Measurements from ENCODE around the gene OR13C9.

- TF ChIP-seq POLR2A (IDR thresholded peaks at IDR 0.05; ENCODE audit: low read depth, low read length) (no peak), CTCF (IDR thresholded peaks at IDR 0.05; ENCODE audit: extremely low read depth in 1 of 2, insufficient read depth in 1 of 2, low read depth in 1 of 2, low read length in 2 of 2) (no peak), JUN (IDR thresholded peaks at IDR 0.05; ENCODE audit: borderline replicate concordance, insufficient read depth, insufficient read length, low read depth) (no peak), POLR2AphosphoS5 (IDR thresholded peaks at IDR 0.05; ENCODE audit: insufficient read depth, low read depth, low read length) (no peak), EZH2 (IDR thresholded peaks at IDR 0.05; ENCODE audit: borderline replicate concordance, low read depth, low read length, severe bottlenecking) (no peak), MAX (IDR thresholded peaks at IDR 0.05; ENCODE audit: insufficient read depth, insufficient read length) (no peak), MYC (IDR thresholded peaks at IDR 0.05; ENCODE audit: low read depth, low read length) (no peak), GATA2 (IDR thresholded peaks at IDR 0.05; ENCODE audit: insufficient read depth, insufficient read length, low read depth, low read length) (no peak), FOS (IDR thresholded peaks at IDR 0.05; ENCODE audit: borderline replicate concordance, insufficient read depth, low read length) (no peak)
These were observed 586 bp downstream of the OR13C9 start for GRCh38 chr9:104617418-104617817.

All from endothelial cell of umbilical vein (primary cell).